ENCODE measurements around the gene ZNF197. TPM values are rescaled to one million over a fixed set of nuclear protein-coding genes. Genes with fewer than 3 reads are reported as not detected.
"Not testable (repeated sequence)": the region's sequence is repeated elsewhere in the genome, so short reads cannot be mapped to it uniquely, and the experiment has no call there.

ZNF197 gene
- 10 to 100 TPM in 1 of 6 donors, 1 to 10 TPM in 5; 5.4 to 12.1 (median 6.7) TPM for total RNA-seq
- 1 to 10 TPM; 5.3 to 7.2 TPM for polyA plus RNA-seq

DNA sequence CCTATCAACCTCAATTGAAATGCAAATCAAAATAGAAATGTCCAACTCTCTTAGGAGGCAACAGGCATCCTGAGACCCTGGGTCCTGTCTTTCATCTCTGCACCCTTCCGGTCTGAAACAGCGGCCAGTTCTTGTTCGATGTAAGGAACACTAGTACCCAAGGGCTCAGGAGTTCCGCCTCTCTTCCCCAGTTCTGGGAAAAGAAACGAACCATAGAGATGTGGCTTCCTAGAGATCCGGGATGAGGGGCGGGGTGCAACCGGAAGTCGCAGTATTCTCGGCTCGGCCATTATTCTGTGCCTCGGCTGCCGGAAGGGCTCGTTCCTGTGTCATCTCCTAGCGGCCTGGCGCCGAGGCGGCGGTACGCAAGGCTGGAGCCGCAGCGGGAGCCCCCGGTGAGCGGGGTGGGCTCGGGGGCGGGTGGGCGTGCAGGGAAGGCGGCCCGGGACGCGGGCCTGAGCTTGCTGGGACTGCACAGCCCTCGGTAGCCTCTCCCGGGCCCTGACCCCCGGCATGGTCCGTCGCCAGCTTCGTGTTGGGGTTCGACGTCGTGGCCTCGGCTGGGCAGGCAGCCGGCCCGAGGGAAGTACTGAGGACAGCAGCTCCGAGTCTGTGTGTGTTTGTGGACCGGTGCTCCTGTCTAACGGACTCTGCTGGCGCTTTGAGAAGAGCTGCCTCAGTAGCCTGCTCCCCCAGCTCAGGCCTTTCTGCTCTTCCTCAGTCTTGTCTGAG, at the start of gene ZNF197:
ZNF197 (plus strand) TSS at position 288 of the 732 bp plus-strand sequence. CDS start 4,119 bp downstream, outside the sequence.
- TF ChIP-seq, protein P1, sequence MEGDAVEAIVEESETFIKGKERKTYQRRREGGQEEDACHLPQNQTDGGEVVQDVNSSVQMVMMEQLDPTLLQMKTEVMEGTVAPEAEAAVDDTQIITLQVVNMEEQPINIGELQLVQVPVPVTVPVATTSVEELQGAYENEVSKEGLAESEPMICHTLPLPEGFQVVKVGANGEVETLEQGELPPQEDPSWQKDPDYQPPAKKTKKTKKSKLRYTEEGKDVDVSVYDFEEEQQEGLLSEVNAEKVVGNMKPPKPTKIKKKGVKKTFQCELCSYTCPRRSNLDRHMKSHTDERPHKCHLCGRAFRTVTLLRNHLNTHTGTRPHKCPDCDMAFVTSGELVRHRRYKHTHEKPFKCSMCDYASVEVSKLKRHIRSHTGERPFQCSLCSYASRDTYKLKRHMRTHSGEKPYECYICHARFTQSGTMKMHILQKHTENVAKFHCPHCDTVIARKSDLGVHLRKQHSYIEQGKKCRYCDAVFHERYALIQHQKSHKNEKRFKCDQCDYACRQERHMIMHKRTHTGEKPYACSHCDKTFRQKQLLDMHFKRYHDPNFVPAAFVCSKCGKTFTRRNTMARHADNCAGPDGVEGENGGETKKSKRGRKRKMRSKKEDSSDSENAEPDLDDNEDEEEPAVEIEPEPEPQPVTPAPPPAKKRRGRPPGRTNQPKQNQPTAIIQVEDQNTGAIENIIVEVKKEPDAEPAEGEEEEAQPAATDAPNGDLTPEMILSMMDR (IDR thresholded peaks at IDR 0.05): no peak
- 1% methylated on average over 35 to 47 of the region's 47 CpGs for WGBS, 2 donors
- Histone ChIP-seq H3K4me1 (peaks cover 7 to 19% (median 12%) of the 10 kb centered on the region in 3 donors), H3K4me3 (peak within 1 kb of the TSS; percentile 64 to 95 (median 81)), H3K27ac (peak within 1 kb of the TSS; percentile 72 to 84 (median 77)), H3K9me3 (no peaks in the 10 kb centered on the region), H3K36me3 (peaks cover 0 to 1% (median 0%) of the 10 kb centered on the region in 3 donors), H3K27me3 (no peaks in the 10 kb centered on the region)
- intact Hi-C loops (cut with DNase I): no loop called here
- ATAC-seq (peak; percentile 99 to 100 (median 100)), FAIRE-seq (no peak), DNase-seq (peak; percentile 79 to 91 (median 84))

DNA sequence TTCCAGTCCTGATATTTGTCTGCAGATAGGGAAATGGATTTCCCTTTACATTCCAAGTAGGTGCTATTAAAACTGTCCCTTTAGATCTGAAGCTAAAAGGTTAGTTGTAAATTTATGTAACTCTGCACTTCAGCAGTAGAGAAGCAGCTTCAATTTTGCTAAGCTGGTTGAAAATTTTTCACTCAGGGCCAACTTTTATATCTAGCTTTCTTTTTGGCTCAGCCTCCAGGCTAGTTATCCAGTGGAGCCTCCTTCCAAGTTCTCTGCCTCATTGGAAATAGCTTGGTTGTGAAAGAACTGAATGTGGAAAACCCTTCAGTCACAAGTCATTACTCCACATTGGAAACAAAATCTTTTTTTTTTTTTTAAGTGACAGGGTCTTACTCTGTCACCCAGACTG, 48.2 kb upstream of the ZNF197 start:
- no peaks in the 10 kb centered on the region for H3K27me3 ChIP-seq
- no peak overlapping the region for H3K27ac ChIP-seq
- no peak overlapping the region for H3K4me3 ChIP-seq
- DNase-seq (no peak), FAIRE-seq (no peak), ATAC-seq (no peak)
- intact Hi-C loops (cut with DNase I): no loop called here
- no peaks in the 10 kb centered on the region for H3K4me1 ChIP-seq
- peaks cover 0 to under 1% (median 0%) of the 10 kb centered on the region in 3 donors for H3K36me3 ChIP-seq
- TF ChIP-seq, protein P1 (IDR thresholded peaks at IDR 0.05): no peak
- H3K9me3 ChIP-seq: no peaks in the 10 kb centered on the region

DNA sequence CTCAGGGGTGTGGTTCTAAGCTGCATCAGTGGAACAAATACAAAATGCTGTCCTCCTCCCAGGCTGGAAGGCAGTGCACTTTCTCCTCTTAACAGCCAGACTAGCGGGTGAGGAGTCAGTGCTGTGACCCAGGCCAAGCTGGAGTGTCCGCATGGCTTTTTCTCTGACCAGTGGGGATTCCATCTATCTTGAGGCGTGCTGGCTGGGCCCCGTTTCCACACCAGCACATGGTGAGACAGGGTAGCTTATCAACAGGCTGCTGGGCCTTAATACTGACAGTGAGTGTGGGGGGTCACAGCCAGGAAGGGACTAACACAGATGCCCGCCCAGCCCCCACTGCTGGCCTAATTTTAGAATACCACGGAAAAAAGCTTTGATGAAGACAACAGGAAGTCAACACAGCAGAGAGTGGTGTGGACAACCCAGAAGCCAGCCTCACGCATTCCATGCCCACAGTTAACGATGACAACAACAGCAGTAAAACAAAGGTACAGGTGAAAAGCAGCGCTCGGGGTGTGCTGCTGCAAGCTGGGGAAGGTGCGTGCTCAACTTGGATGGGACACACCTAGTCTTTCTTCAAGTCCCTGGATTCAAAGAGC, 47.4 kb upstream of the ZNF197 start:
- 93% methylated on average over 11 of the region's 11 CpGs for WGBS, 2 donors
- DNase-seq; H3K4me1 ChIP-seq; H3K9me3 ChIP-seq; H3K27ac ChIP-seq; ATAC-seq; FAIRE-seq; H3K36me3 ChIP-seq; intact Hi-C loops (cut with DNase I); H3K27me3 ChIP-seq; H3K4me3 ChIP-seq: not testable (repeated sequence)

GRCh38 chr3:44578316-44578715, 46.5 kb upstream of the ZNF197 start:
- FAIRE-seq; intact Hi-C loops (cut with DNase I); H3K36me3 ChIP-seq; H3K4me3 ChIP-seq; H3K4me1 ChIP-seq; DNase-seq; H3K27me3 ChIP-seq; H3K27ac ChIP-seq; ATAC-seq; H3K9me3 ChIP-seq: not testable (repeated sequence)
- WGBS, 2 donors: 98 to 99% methylated on average over 22 of the region's 22 CpGs

DNA sequence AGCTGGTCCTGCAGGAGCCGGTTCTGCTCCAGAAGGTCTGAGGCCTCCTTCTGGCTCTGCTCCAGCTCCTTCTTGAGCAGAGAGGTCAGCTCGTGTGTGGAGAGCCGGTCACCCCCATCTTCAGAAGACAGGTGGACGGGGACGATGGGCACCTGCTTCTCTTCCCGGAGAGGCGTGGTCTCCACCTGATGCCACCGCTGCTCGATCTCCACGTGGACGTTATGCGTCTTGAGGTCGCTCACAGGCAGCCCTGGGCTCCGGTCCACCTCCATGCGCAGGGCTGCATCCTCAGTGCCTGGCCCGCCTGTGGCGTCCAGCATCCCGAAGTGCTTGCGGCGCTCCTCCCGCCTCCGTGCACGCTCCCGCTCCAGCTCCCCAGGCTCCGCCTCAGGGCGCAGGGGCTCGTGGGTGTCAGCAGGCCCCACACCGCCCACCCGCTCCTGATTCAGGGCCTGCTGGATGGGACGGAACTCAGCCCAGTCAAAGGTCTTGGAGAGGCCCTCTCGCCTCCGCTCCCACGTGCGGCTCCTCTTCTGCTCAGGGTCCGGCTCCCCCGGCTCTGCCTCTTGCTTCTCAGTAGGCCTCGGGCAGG, 45.8 kb upstream of the ZNF197 start:
- H3K27ac ChIP-seq; DNase-seq; H3K27me3 ChIP-seq; H3K36me3 ChIP-seq; FAIRE-seq; ATAC-seq; H3K4me3 ChIP-seq; intact Hi-C loops (cut with DNase I); H3K4me1 ChIP-seq; H3K9me3 ChIP-seq: not testable (repeated sequence)
- WGBS, 2 donors: 97 to 98% methylated on average over 36 to 37 of the region's 37 CpGs

DNA sequence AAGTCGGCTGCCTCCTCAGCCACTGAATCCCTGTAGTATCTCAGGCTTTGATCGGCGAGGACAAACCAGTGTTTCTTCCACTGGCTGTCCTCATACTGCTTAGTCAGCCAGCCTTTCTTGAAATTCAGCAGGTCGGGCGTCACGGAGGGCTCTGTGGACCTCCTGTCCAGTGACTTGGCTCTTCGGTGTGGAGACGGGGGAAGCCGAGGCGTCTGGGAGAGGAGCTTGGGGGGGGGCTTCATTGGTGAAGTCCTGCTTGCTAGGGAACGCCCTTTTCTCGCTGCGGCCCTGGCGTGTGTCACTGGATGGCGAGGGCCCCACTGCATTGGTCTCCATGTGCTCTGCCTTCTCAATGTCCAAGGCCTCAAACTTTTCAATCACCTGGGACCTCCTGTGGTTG, 45.1 kb upstream of the ZNF197 start:
- H3K9me3 ChIP-seq; H3K4me1 ChIP-seq; FAIRE-seq; H3K4me3 ChIP-seq; intact Hi-C loops (cut with DNase I); ATAC-seq; H3K27ac ChIP-seq; H3K27me3 ChIP-seq; H3K36me3 ChIP-seq: not testable (repeated sequence)
- 95 to 96% methylated on average over 15 of the region's 15 CpGs for WGBS, 2 donors
- peak in 1 of 6 donors; percentile 56 for DNase-seq

DNA sequence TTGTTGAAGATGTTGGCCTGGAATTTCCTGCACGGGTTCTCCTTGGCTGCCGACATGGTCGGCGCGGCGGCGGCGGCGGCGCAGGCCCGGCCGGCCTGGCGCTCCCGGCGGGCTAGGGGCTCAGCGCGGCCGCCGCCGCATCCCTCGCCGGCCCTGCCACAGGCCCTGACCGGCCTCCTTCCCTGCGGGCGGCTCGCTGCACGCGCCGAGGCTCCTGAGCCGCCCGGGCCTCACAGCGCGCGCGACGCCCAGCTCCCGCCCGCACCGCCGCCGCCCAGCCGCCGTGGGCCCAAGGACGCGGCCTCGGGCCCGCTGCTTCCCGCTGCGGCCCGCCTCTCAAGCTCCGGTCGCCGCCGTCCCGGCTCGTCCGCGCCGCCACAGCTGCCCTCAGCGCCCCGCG, 43.9 kb upstream of the ZNF197 start:
- 39 to 45% methylated on average over 35 to 62 of the region's 62 CpGs for WGBS, 2 donors
- H3K4me1 ChIP-seq; H3K9me3 ChIP-seq; DNase-seq; ATAC-seq; H3K36me3 ChIP-seq; intact Hi-C loops (cut with DNase I); H3K4me3 ChIP-seq; H3K27ac ChIP-seq; H3K27me3 ChIP-seq; FAIRE-seq: not testable (repeated sequence)

Data from pancreas (tissue), 10 donors.